Measurements from ENCODE around the gene UBTD1. TPM values are rescaled to one million over a fixed set of nuclear protein-coding genes. Genes with fewer than 3 reads are reported as not detected.

Gene UBTD1
- total and polyA plus RNA-seq, 10 of the 15 experiments (the other 5 are each of a cell fraction or from before 2014, with no cell fraction given): 0.04 to 1.5 (median 1.2) TPM; not detected in 1

- Histone ChIP-seq H3K9me3 (replicated peaks; ENCODE audit: control insufficient read depth, insufficient read depth, low read length) (no peaks in the 10 kb centered on the region), H3K9ac (ENCODE audit: control insufficient read depth, insufficient read depth, low read length) (no peak overlapping the region), H4K20me1 (ENCODE audit: control insufficient read depth, insufficient read depth) (no peaks in the 10 kb centered on the region), H3K4me2 (ENCODE audit: control insufficient read depth, insufficient read depth) (no peak overlapping the region), H3K4me1 (ENCODE audit: control insufficient read depth, insufficient read depth, low read length) (no peaks in the 10 kb centered on the region), H3K36me3 (ENCODE audit: control insufficient read depth in 2 of 2, insufficient read depth in 2 of 2, low read length in 1 of 2) (no peaks in the 10 kb centered on the region), H3K4me3 (no peak overlapping the region), H2AFZ (ENCODE audit: control insufficient read depth, low read depth, low read length) (no peak overlapping the region), H3K27me3 (replicated peaks in 1 of 2; ENCODE audit: control insufficient read depth in 2 of 2, insufficient read depth in 2 of 2, low read length in 1 of 2) (no peaks in the 10 kb centered on the region), H3K79me2 (ENCODE audit: control insufficient read depth, insufficient read depth, low read length) (no peaks in the 10 kb centered on the region), H3K27ac (ENCODE audit: control insufficient read depth, insufficient read depth) (no peak overlapping the region)
- RAD21 ChIA-PET (ENCODE audit: unreplicated experiment): no interaction called here
- CTCF ChIA-PET: interaction anchor here (0.6 to 3.9 kb wide), 5 partner anchors 14 to 1376 kb away, joined by 3 to 29 read pairs (median 11); partner anchors contain the start of gene HOGA1
- 74% methylated on average over 33 of the region's 33 CpGs for WGBS (ENCODE audit: insufficient coverage, insufficient replicate concordance, low lambda C conversion rate, missing lambda C conversion rate)
- intact Hi-C loops (cut with micrococcal nuclease; ENCODE audit: unreplicated experiment) (no loop called here), in situ Hi-C loops (cut with MboI) (no loop called here)
- no TSS peak for BruUV-seq (replicated peaks)
- FAIRE-seq (no peak), DNase-seq (ENCODE audit: low read depth, low spot score) (no peak), ATAC-seq (no peak)
- SMC1A ChIA-PET (ENCODE audit: uncharacterized antibody, unreplicated experiment): interaction anchor here (0.9 kb wide), 1 partner anchor 70 kb away, joined by 3 read pairs; no protein-coding TSS in a partner anchor
- POLR2A ChIA-PET: interaction anchor here (0.6 kb wide), 1 partner anchor 17 kb away, joined by 3 read pairs; no protein-coding TSS in a partner anchor
- no peak for TF ChIP-seq SMC3 (IDR thresholded peaks at IDR 0.05; ENCODE audit: borderline replicate concordance, low read length)
- TF ChIP-seq USF2 (IDR thresholded peaks at IDR 0.05; ENCODE audit: borderline replicate concordance, low read depth, low read length): no peak
- TF ChIP-seq MXI1 (IDR thresholded peaks at IDR 0.05; ENCODE audit: low read depth, low read length): no peak
- TF ChIP-seq ELK1 (IDR thresholded peaks at IDR 0.05; ENCODE audit: low read depth, low read length): no peak
- TF ChIP-seq ZBTB33 (IDR thresholded peaks at IDR 0.05): no peak
- TF ChIP-seq RUNX3 (IDR thresholded peaks at IDR 0.05; ENCODE audit: low read length): no peak
- TF ChIP-seq EGR1 (IDR thresholded peaks at IDR 0.05; ENCODE audit: borderline replicate concordance in 1 of 2, low read depth in 2 of 2, low read length in 2 of 2): no peak
- TF ChIP-seq PBX3 (IDR thresholded peaks at IDR 0.05; ENCODE audit: insufficient replicate concordance, low read depth, low read length): no peak
- TF ChIP-seq ZNF592 (IDR thresholded peaks at IDR 0.05): no peak
- TF ChIP-seq TBL1XR1 (IDR thresholded peaks at IDR 0.05; ENCODE audit: low read depth, low read length): no peak
- TF ChIP-seq STAT3 (IDR thresholded peaks at IDR 0.05; ENCODE audit: low read depth, low read length): no peak
- no peak for TF ChIP-seq EP300 (IDR thresholded peaks at IDR 0.05; ENCODE audit: borderline replicate concordance in 1 of 2, control insufficient read depth in 1 of 2, low read depth in 2 of 2, low read length in 2 of 2)
- no peak for TF ChIP-seq CHD1 (IDR thresholded peaks at IDR 0.05; ENCODE audit: low read depth, low read length)
These were observed 71.5 kb downstream of the UBTD1 start for GRCh38 chr10:97570146-97570788.

Measured in GM12878 (cell line).